ENCODE measurements around the gene MCUB. TPM values are rescaled to one million over a fixed set of nuclear protein-coding genes. Genes with fewer than 3 reads are reported as not detected.

Gene MCUB
- total and polyA plus RNA-seq, 9 of the 15 experiments (the other 6 are each of a cell fraction or from before 2014, with no cell fraction given) = 1.4 to 21.5 (median 5.4) TPM

GRCh38 chr4:109729718-109730618 is 169.9 kb downstream of the MCUB start, which contains the start of gene PLA2G12A (continued):
- TF ChIP-seq MGA (IDR thresholded peaks at IDR 0.05) (peak; percentile 51), AFF1 (IDR thresholded peaks at IDR 0.05; ENCODE audit: low read depth in 1 of 2, partially characterized antibody in 2 of 2) (peak in 1 of 2 experiments; percentile 90), CHD1 (IDR thresholded peaks at IDR 0.05; ENCODE audit: low read length) (peak; percentile 56), RBFOX2 (IDR thresholded peaks at IDR 0.05; ENCODE audit: low read depth, low read length) (peak; percentile 81), CBFA2T2 (conservative IDR thresholded peaks at IDR 0.05) (0 out of 2 replicates have a peak, but pooled peaks have one; percentile 13), HMGN3 (IDR thresholded peaks at IDR 0.05; ENCODE audit: borderline replicate concordance, extremely low read depth, insufficient read length, low read depth, low read length) (peak; percentile 29), CXXC5 (CRISPR knock-in tag; IDR thresholded peaks at IDR 0.05) (peak; percentile 75), MNT (conservative IDR thresholded peaks at IDR 0.05) (peak; percentile 69 to 76)
